Neural progenitor cell (in vitro differentiated cells): ENCODE measurements around the gene OLFM3. TPM values are rescaled to one million over a fixed set of nuclear protein-coding genes. Genes with fewer than 3 reads are reported as not detected.

Experiments used
- DNase-seq: peaks from one replicate; pipeline ENCODE4 v3.0.0-alpha.2; 2016; ENCODE audit warnings: low spot score
- H2AFZ ChIP-seq: fragments of 200-600 bp; sonication (generic); replicated peaks from 2 replicates; pipeline ENCODE4 v1.6.1; 2016; ENCODE audit warnings: antibody characterized with exemption
- H3F3A ChIP-seq: fragments of 200-600 bp; sonication (generic); 2 replicates; pipeline ENCODE4 v1.6.1; 2016; ENCODE audit warnings: antibody characterized with exemption, low read depth
- H3K27ac ChIP-seq: fragments of 200-600 bp; sonication (generic); 2 replicates; pipeline ENCODE4 v1.5.1; 2016; ENCODE audit warnings: mild to moderate bottlenecking
- H3K27me3 ChIP-seq: fragments of 200-600 bp; sonication (generic); 2 replicates; pipeline ENCODE4 v1.6.1; 2016; ENCODE audit warnings: mild to moderate bottlenecking, moderate library complexity
- H3K36me3 ChIP-seq: fragments of 200-600 bp; sonication (generic); 2 replicates; pipeline ENCODE4 v1.5.1; 2016
- H3K4me1 ChIP-seq: fragments of 200-600 bp; sonication (generic); 2 replicates; pipeline ENCODE4 v1.6.1; 2016; ENCODE audit warnings: mixed run types
- H3K4me2 ChIP-seq: fragments of 200-600 bp; sonication (generic); 2 replicates; pipeline ENCODE4 v1.6.1; 2016
- H3K4me3 ChIP-seq: fragments of 200-600 bp; sonication (generic); 2 replicates; pipeline ENCODE4 v1.5.1; 2016
- H3K79me2 ChIP-seq: fragments of 200-600 bp; sonication (generic); 2 replicates; pipeline ENCODE4 v1.6.1; 2016; ENCODE audit warnings: low read depth
- H3K9ac ChIP-seq: fragments of 200-600 bp; sonication (generic); 2 replicates; pipeline ENCODE4 v1.6.1; 2016
- H3K9me3 ChIP-seq: fragments of 200-600 bp; sonication (generic); 2 replicates; pipeline ENCODE4 v1.5.1; 2016; ENCODE audit warnings: low read depth
- H4K20me1 ChIP-seq: fragments of 200-600 bp; sonication (generic); 2 replicates; pipeline ENCODE4 v1.6.1; 2016; ENCODE audit warnings: low read depth
- H3K27ac Mint-ChIP-seq: 3 replicates; pipeline ENCODE4 v1.8.0; 2021; ENCODE audit warnings: mixed read lengths
- H3K27me3 Mint-ChIP-seq: 2 replicates; pipeline ENCODE4 v1.8.0; 2022; ENCODE audit warnings: low read depth, mild to moderate bottlenecking, inconsistent platforms, moderate library complexity, mixed read lengths; ENCODE audit not compliant: insufficient read depth
- H3K36me3 Mint-ChIP-seq: 3 replicates; pipeline ENCODE4 v1.8.0; 2021; ENCODE audit warnings: mixed read lengths
- H3K4me1 Mint-ChIP-seq: 3 replicates; pipeline ENCODE4 v1.8.0; 2021; ENCODE audit warnings: mixed read lengths
- H3K4me3 Mint-ChIP-seq: 3 replicates; pipeline ENCODE4 v1.8.0; 2021; ENCODE audit warnings: mild to moderate bottlenecking, moderate library complexity, mixed read lengths
- H3K9me3 Mint-ChIP-seq: 3 replicates; pipeline ENCODE4 v1.8.0; 2020; ENCODE audit warnings: mixed read lengths
- EZH2 ChIP-seq: fragments of 200-600 bp; sonication (generic); IDR thresholded peaks from 2 replicates; pipeline ENCODE4 v1.6.1; 2017; ENCODE audit warnings: antibody characterized with exemption, mild to moderate bottlenecking, moderate library complexity
- EZH2phosphoT487 ChIP-seq: fragments of 200-600 bp; sonication (generic); IDR thresholded peaks from 2 replicates; pipeline ENCODE4 v1.6.1; 2017; ENCODE audit warnings: antibody characterized with exemption
- total RNA-seq: library from RNA; depleted of rRNA; stranded (reverse); fragments of >200 nt; gene quantifications from 2 replicates; pipeline ENCODE4 v1.2.3, GENCODE V29; 2015; ENCODE audit warnings: low replicate concordance
- TF ChIP-seq, protein P1 (sequence below): fragments of 200-600 bp; sonication (generic); IDR thresholded peaks from 2 replicates; pipeline ENCODE4 v1.5.1; 2017; ENCODE audit warnings: antibody characterized with exemption, mild to moderate bottlenecking

OLFM3 gene
- total RNA-seq, 1 donor from 2014 or later, result 4.4 TPM

DNA sequence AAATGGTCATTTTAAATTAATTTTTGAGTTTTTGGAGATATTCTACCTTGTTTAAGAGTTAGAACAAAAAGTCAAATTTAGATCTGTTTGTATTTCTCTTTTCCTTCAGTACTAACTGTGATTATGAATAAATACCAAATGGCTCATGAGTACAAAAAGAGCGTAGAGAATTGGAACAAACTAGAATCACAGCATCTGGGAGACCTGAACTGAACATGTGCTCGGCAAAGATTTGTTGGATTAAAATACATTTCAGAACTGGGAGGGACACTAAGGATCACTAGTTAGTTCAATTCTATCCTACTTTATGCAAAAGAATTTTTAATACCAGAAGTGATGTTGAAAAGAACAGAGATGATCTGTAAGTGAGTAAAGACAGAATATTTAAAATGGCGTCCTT, 19.5 kb downstream of the OLFM3 start:
- Histone ChIP-seq H4K20me1 (no peaks in the 10 kb centered on the region), H3K79me2 (no peaks in the 10 kb centered on the region), H3K36me3 (no peaks in the 10 kb centered on the region), H3K27me3 (no peaks in the 10 kb centered on the region), H3K4me3 (no peak overlapping the region), H2AFZ (no peak overlapping the region), H3K4me2 (no peak overlapping the region), H3K9ac (no peak overlapping the region), H3K27ac (no peak overlapping the region), H3K4me1 (peaks cover 19% of the 10 kb centered on the region), H3K9me3 (no peaks in the 10 kb centered on the region), H3F3A (no peaks in the 10 kb centered on the region)
- Mint-ChIP-seq H3K4me3 (no peak overlapping the region), H3K4me1 (peaks cover 7% of the 10 kb centered on the region), H3K27ac (no peak overlapping the region), H3K36me3 (no peaks in the 10 kb centered on the region), H3K27me3 (no peaks in the 10 kb centered on the region), H3K9me3 (no peaks in the 10 kb centered on the region)
- no peak for DNase-seq
- TF ChIP-seq EZH2, result no peak
- no peak for TF ChIP-seq EZH2phosphoT487
- TF ChIP-seq, protein P1, sequence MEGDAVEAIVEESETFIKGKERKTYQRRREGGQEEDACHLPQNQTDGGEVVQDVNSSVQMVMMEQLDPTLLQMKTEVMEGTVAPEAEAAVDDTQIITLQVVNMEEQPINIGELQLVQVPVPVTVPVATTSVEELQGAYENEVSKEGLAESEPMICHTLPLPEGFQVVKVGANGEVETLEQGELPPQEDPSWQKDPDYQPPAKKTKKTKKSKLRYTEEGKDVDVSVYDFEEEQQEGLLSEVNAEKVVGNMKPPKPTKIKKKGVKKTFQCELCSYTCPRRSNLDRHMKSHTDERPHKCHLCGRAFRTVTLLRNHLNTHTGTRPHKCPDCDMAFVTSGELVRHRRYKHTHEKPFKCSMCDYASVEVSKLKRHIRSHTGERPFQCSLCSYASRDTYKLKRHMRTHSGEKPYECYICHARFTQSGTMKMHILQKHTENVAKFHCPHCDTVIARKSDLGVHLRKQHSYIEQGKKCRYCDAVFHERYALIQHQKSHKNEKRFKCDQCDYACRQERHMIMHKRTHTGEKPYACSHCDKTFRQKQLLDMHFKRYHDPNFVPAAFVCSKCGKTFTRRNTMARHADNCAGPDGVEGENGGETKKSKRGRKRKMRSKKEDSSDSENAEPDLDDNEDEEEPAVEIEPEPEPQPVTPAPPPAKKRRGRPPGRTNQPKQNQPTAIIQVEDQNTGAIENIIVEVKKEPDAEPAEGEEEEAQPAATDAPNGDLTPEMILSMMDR, result no peak

DNA sequence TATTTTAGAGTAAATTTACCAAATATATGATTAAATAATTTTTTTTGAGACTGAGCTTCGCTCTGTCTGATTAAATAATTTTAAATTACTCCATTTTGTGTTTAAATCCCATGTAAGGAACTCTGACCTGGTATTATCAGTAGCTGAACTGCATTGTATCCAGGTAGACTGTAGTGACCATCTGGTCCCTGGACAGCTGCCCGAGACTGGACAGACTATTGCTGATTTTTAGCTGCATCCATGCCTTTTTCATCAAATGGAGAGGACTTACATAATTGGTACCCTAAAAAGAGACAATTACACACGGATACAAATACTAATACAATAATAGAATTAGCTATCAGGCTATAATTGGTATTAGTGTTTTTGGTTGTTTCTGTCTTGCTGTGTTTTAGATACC, 20.6 kb downstream of the OLFM3 start:
- no peak for DNase-seq
- Mint-ChIP-seq H3K4me1 (peaks cover 6% of the 10 kb centered on the region), H3K9me3 (no peaks in the 10 kb centered on the region), H3K27ac (no peak overlapping the region), H3K4me3 (no peak overlapping the region), H3K36me3 (no peaks in the 10 kb centered on the region), H3K27me3 (no peaks in the 10 kb centered on the region)
- Histone ChIP-seq H4K20me1 (no peaks in the 10 kb centered on the region), H3K9me3 (no peaks in the 10 kb centered on the region), H3K27ac (no peak overlapping the region), H3K4me2 (no peak overlapping the region), H2AFZ (no peak overlapping the region), H3K4me1 (peaks cover 18% of the 10 kb centered on the region), H3K36me3 (no peaks in the 10 kb centered on the region), H3K4me3 (no peak overlapping the region), H3K9ac (no peak overlapping the region), H3K27me3 (no peaks in the 10 kb centered on the region), H3F3A (no peaks in the 10 kb centered on the region), H3K79me2 (no peaks in the 10 kb centered on the region)
- TF ChIP-seq EZH2phosphoT487, result no peak

DNA sequence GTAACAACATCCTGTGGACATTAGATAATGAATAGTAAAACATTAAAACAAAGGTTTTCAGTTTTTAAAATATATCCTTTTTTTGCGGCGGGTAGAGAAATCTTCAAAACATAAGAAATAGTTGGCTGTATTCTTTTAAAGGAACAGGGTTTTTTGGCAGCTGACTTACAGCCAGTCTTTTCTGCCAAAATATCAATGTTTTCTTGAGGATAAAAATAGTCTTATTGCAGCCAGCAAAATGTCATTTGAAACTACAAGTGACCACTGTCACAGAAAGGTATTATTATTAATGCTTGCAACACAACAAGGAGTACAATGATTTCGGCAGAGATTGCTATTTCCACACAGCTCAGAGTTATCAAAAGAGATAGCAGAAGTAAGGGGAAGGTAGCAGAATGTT, 21.4 kb downstream of the OLFM3 start:
- H3F3A ChIP-seq, result no peaks in the 10 kb centered on the region
- H3K4me1 Mint-ChIP-seq, result peaks cover 3% of the 10 kb centered on the region
- peaks cover under 1% of the 10 kb centered on the region for H3K27me3 Mint-ChIP-seq
- no peak overlapping the region for H3K4me2 ChIP-seq
- no peaks in the 10 kb centered on the region for H3K79me2 ChIP-seq
- no peak overlapping the region for H3K4me3 Mint-ChIP-seq
- H4K20me1 ChIP-seq, result no peaks in the 10 kb centered on the region
- H3K27ac ChIP-seq, result no peak overlapping the region
- no peak overlapping the region for H3K27ac Mint-ChIP-seq
- H3K27me3 ChIP-seq, result no peaks in the 10 kb centered on the region
- no peak overlapping the region for H3K9ac ChIP-seq
- no peaks in the 10 kb centered on the region for H3K9me3 ChIP-seq
- DNase-seq, result no peak
- peak overlapping the region; percentile 41 for H2AFZ ChIP-seq
- H3K36me3 Mint-ChIP-seq, result no peaks in the 10 kb centered on the region
- no peaks in the 10 kb centered on the region for H3K36me3 ChIP-seq
- H3K4me3 ChIP-seq, result no peak overlapping the region
- no peaks in the 10 kb centered on the region for H3K9me3 Mint-ChIP-seq
- TF ChIP-seq, protein P1, result no peak
- TF ChIP-seq EZH2 (no peak), EZH2phosphoT487 (no peak)
- H3K4me1 ChIP-seq, result peaks cover 13% of the 10 kb centered on the region

DNA sequence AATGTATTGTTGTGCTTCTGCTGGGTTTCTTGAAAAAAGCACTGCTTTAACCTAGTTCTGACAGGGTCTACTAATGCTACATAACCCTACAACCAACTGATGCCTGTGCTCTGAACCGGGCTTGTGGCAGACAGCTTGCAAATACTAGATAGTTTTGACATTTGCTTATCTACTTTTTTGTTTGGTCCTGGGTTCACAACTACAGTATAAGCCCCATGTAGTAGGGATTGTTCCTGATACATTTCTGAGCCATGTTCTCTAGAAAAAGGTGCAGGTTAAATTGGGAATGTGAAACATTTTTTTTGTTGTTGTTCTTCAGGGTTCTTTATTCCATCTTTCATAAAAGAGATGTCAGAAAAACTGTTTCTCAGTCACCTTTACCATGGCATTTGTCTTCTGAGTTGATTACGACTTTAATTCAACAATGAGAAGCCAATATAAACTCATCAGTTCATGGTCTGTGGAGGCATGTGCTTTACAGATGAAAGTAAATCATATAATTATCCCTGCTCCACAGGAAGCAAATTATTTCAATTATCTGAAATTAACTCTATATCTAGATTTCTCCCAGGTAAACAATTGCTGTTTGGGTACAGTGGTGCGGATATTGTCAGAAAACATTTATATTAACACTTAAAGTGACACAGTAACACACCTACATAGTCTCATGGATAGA, 22.0 kb downstream of the OLFM3 start:
- H3K27ac ChIP-seq, result no peak overlapping the region
- no peaks in the 10 kb centered on the region for H3K79me2 ChIP-seq
- H3K36me3 ChIP-seq, result no peaks in the 10 kb centered on the region
- H3K4me2 ChIP-seq, result no peak overlapping the region
- H3K27me3 ChIP-seq, result no peaks in the 10 kb centered on the region
- no peak overlapping the region for H2AFZ ChIP-seq
- H3K4me3 Mint-ChIP-seq, result no peak overlapping the region
- H3K9ac ChIP-seq, result no peak overlapping the region
- peaks cover 3% of the 10 kb centered on the region for H3K4me1 Mint-ChIP-seq
- H3F3A ChIP-seq, result no peaks in the 10 kb centered on the region
- peaks cover 13% of the 10 kb centered on the region for H3K4me1 ChIP-seq
- H3K36me3 Mint-ChIP-seq, result no peaks in the 10 kb centered on the region
- no peaks in the 10 kb centered on the region for H4K20me1 ChIP-seq
- H3K27ac Mint-ChIP-seq, result no peak overlapping the region
- H3K9me3 Mint-ChIP-seq, result no peaks in the 10 kb centered on the region
- TF ChIP-seq EZH2, result no peak
- TF ChIP-seq EZH2phosphoT487, result no peak
- TF ChIP-seq, protein P1, result no peak
- no peak overlapping the region for H3K4me3 ChIP-seq
- DNase-seq, result no peak
- peaks cover 2% of the 10 kb centered on the region for H3K27me3 Mint-ChIP-seq
- no peaks in the 10 kb centered on the region for H3K9me3 ChIP-seq
